Neural progenitor cell (in vitro differentiated cells): ENCODE measurements around the gene MYLK. TPM values are rescaled to one million over a fixed set of nuclear protein-coding genes. Genes with fewer than 3 reads are reported as not detected.

Source experiments
- DNase-seq: peaks from one replicate; pipeline ENCODE4 v3.0.0-alpha.2; 2016; ENCODE audit warnings: low spot score
- H2AFZ ChIP-seq: fragments of 200-600 bp; sonication (generic); replicated peaks from 2 replicates; pipeline ENCODE4 v1.6.1; 2016; ENCODE audit warnings: antibody characterized with exemption
- H3F3A ChIP-seq: fragments of 200-600 bp; sonication (generic); 2 replicates; pipeline ENCODE4 v1.6.1; 2016; ENCODE audit warnings: antibody characterized with exemption, low read depth
- H3K27ac ChIP-seq: fragments of 200-600 bp; sonication (generic); 2 replicates; pipeline ENCODE4 v1.5.1; 2016; ENCODE audit warnings: mild to moderate bottlenecking
- H3K27me3 ChIP-seq: fragments of 200-600 bp; sonication (generic); 2 replicates; pipeline ENCODE4 v1.6.1; 2016; ENCODE audit warnings: mild to moderate bottlenecking, moderate library complexity
- H3K36me3 ChIP-seq: fragments of 200-600 bp; sonication (generic); 2 replicates; pipeline ENCODE4 v1.5.1; 2016
- H3K4me1 ChIP-seq: fragments of 200-600 bp; sonication (generic); 2 replicates; pipeline ENCODE4 v1.6.1; 2016; ENCODE audit warnings: mixed run types
- H3K4me2 ChIP-seq: fragments of 200-600 bp; sonication (generic); 2 replicates; pipeline ENCODE4 v1.6.1; 2016
- H3K4me3 ChIP-seq: fragments of 200-600 bp; sonication (generic); 2 replicates; pipeline ENCODE4 v1.5.1; 2016
- H3K79me2 ChIP-seq: fragments of 200-600 bp; sonication (generic); 2 replicates; pipeline ENCODE4 v1.6.1; 2016; ENCODE audit warnings: low read depth
- H3K9ac ChIP-seq: fragments of 200-600 bp; sonication (generic); 2 replicates; pipeline ENCODE4 v1.6.1; 2016
- H3K9me3 ChIP-seq: fragments of 200-600 bp; sonication (generic); 2 replicates; pipeline ENCODE4 v1.5.1; 2016; ENCODE audit warnings: low read depth
- H4K20me1 ChIP-seq: fragments of 200-600 bp; sonication (generic); 2 replicates; pipeline ENCODE4 v1.6.1; 2016; ENCODE audit warnings: low read depth
- H3K27ac Mint-ChIP-seq: 3 replicates; pipeline ENCODE4 v1.8.0; 2021; ENCODE audit warnings: mixed read lengths
- H3K27me3 Mint-ChIP-seq: 2 replicates; pipeline ENCODE4 v1.8.0; 2022; ENCODE audit warnings: low read depth, mild to moderate bottlenecking, inconsistent platforms, moderate library complexity, mixed read lengths; ENCODE audit not compliant: insufficient read depth
- H3K36me3 Mint-ChIP-seq: 3 replicates; pipeline ENCODE4 v1.8.0; 2021; ENCODE audit warnings: mixed read lengths
- H3K4me1 Mint-ChIP-seq: 3 replicates; pipeline ENCODE4 v1.8.0; 2021; ENCODE audit warnings: mixed read lengths
- H3K4me3 Mint-ChIP-seq: 3 replicates; pipeline ENCODE4 v1.8.0; 2021; ENCODE audit warnings: mild to moderate bottlenecking, moderate library complexity, mixed read lengths
- H3K9me3 Mint-ChIP-seq: 3 replicates; pipeline ENCODE4 v1.8.0; 2020; ENCODE audit warnings: mixed read lengths
- CTCF ChIP-seq: fragments of 200-600 bp; sonication (generic); IDR thresholded peaks from 2 replicates; pipeline ENCODE4 v1.5.1; 2017; ENCODE audit warnings: antibody characterized with exemption, mild to moderate bottlenecking
- EZH2 ChIP-seq: fragments of 200-600 bp; sonication (generic); IDR thresholded peaks from 2 replicates; pipeline ENCODE4 v1.6.1; 2017; ENCODE audit warnings: antibody characterized with exemption, mild to moderate bottlenecking, moderate library complexity
- EZH2phosphoT487 ChIP-seq: fragments of 200-600 bp; sonication (generic); IDR thresholded peaks from 2 replicates; pipeline ENCODE4 v1.6.1; 2017; ENCODE audit warnings: antibody characterized with exemption
- total RNA-seq: library from RNA; depleted of rRNA; stranded (reverse); fragments of >200 nt; gene quantifications from 2 replicates; pipeline ENCODE4 v1.2.3, GENCODE V29; 2015; ENCODE audit warnings: low replicate concordance

MYLK gene
- total RNA-seq, 1 donor from 2014 or later: 28.4 TPM

GRCh38 chr3:123795471-123796251 lies 88.5 kb downstream of the MYLK start:
- Histone ChIP-seq H3F3A (peaks cover 19% of the 10 kb centered on the region), H3K36me3 (no peaks in the 10 kb centered on the region), H3K79me2 (no peaks in the 10 kb centered on the region), H3K9ac (no peak overlapping the region), H3K27ac (no peak overlapping the region), H3K4me2 (no peak overlapping the region), H3K9me3 (no peaks in the 10 kb centered on the region), H3K4me3 (no peak overlapping the region), H2AFZ (no peak overlapping the region), H3K4me1 (peaks cover 23% of the 10 kb centered on the region), H4K20me1 (peaks cover 17% of the 10 kb centered on the region), H3K27me3 (no peaks in the 10 kb centered on the region)
- no peak overlapping the region for H3K27ac Mint-ChIP-seq
- no peaks in the 10 kb centered on the region for H3K9me3 Mint-ChIP-seq
- H3K4me1 Mint-ChIP-seq: peaks cover 40% of the 10 kb centered on the region
- peaks cover 23% of the 10 kb centered on the region for H3K36me3 Mint-ChIP-seq
- DNase-seq: no peak
- TF ChIP-seq EZH2phosphoT487 (no peak), CTCF (no peak), EZH2 (no peak)
- H3K27me3 Mint-ChIP-seq: peaks cover 3% of the 10 kb centered on the region
- H3K4me3 Mint-ChIP-seq: no peak overlapping the region

- H3K36me3 Mint-ChIP-seq: peaks cover 38% of the 10 kb centered on the region
- Histone ChIP-seq H3K4me2 (no peak overlapping the region), H3K4me3 (no peak overlapping the region), H3K9me3 (no peaks in the 10 kb centered on the region), H3K36me3 (no peaks in the 10 kb centered on the region), H3K27ac (no peak overlapping the region), H3K79me2 (no peaks in the 10 kb centered on the region), H3F3A (no peaks in the 10 kb centered on the region), H2AFZ (no peak overlapping the region), H4K20me1 (no peaks in the 10 kb centered on the region), H3K9ac (no peak overlapping the region), H3K4me1 (peaks cover 9% of the 10 kb centered on the region), H3K27me3 (no peaks in the 10 kb centered on the region)
- H3K27me3 Mint-ChIP-seq: peaks cover 5% of the 10 kb centered on the region
- no peak overlapping the region for H3K4me3 Mint-ChIP-seq
- no peak for DNase-seq
- no peak overlapping the region for H3K27ac Mint-ChIP-seq
- peaks cover 27% of the 10 kb centered on the region for H3K4me1 Mint-ChIP-seq
- no peak for TF ChIP-seq CTCF
- no peak for TF ChIP-seq EZH2
- no peak for TF ChIP-seq EZH2phosphoT487
- H3K9me3 Mint-ChIP-seq: no peaks in the 10 kb centered on the region
Observed at GRCh38 chr3:123793425-123793824, 90.7 kb downstream of the MYLK start.

- Histone ChIP-seq H4K20me1 (no peaks in the 10 kb centered on the region), H2AFZ (no peak overlapping the region), H3K4me1 (peaks cover 8% of the 10 kb centered on the region), H3K4me3 (no peak overlapping the region), H3K27me3 (no peaks in the 10 kb centered on the region), H3K36me3 (no peaks in the 10 kb centered on the region), H3K27ac (no peak overlapping the region), H3K9ac (no peak overlapping the region), H3K79me2 (no peaks in the 10 kb centered on the region), H3K4me2 (no peak overlapping the region), H3F3A (no peaks in the 10 kb centered on the region), H3K9me3 (no peaks in the 10 kb centered on the region)
- Mint-ChIP-seq H3K27me3 (peaks cover 4% of the 10 kb centered on the region), H3K9me3 (no peaks in the 10 kb centered on the region), H3K4me3 (no peak overlapping the region), H3K36me3 (peaks cover 41% of the 10 kb centered on the region), H3K4me1 (peaks cover 20% of the 10 kb centered on the region), H3K27ac (no peak overlapping the region)
- no peak for DNase-seq
- TF ChIP-seq EZH2phosphoT487 (no peak), CTCF (no peak), EZH2 (no peak)
Observed at GRCh38 chr3:123792473-123793201, 91.5 kb downstream of the MYLK start.
